HEK293 (cell line): ENCODE data around the gene DCN.

Source experiments
- SALL2 ChIP-seq: fragments of 450-650 bp; formaldehyde crosslinking; IDR thresholded peaks from 2 replicates; pipeline ENCODE4 v1.5.0; 2017; ENCODE audit warnings: missing biosample characterization, mild to moderate bottlenecking, missing genetic modification characterization, borderline replicate concordance
- TCF7L2 ChIP-seq: IDR thresholded peaks from 2 replicates; pipeline ENCODE4 v1.6.1; 2011; ENCODE audit warnings: low read depth, mild to moderate bottlenecking, inconsistent platforms, low read length, moderate library complexity, borderline replicate concordance
- YY1 ChIP-seq: fragments of 450-650 bp; formaldehyde crosslinking; IDR thresholded peaks from 2 replicates; pipeline ENCODE4 v1.5.1; 2018; ENCODE audit warnings: missing biosample characterization, missing genetic modification characterization
- ZFP37 ChIP-seq: fragments of 450-650 bp; formaldehyde crosslinking; IDR thresholded peaks from 2 replicates; pipeline ENCODE4 v1.5.1; 2016; ENCODE audit warnings: missing biosample characterization, missing genetic modification characterization
- ZNF302 ChIP-seq: fragments of 450-650 bp; formaldehyde crosslinking; IDR thresholded peaks from 2 replicates; pipeline ENCODE4 v1.5.1; 2016; ENCODE audit warnings: missing biosample characterization, missing genetic modification characterization, low read depth
- ZNF416 ChIP-seq: fragments of 450-650 bp; formaldehyde crosslinking; IDR thresholded peaks from 2 replicates; pipeline ENCODE4 v1.5.1; 2016; ENCODE audit warnings: missing biosample characterization, missing genetic modification characterization
- TF ChIP-seq, protein P1 (sequence below): fragments of 450-650 bp; formaldehyde crosslinking; IDR thresholded peaks from 2 replicates; pipeline ENCODE4 v1.5.1; 2017; ENCODE audit warnings: missing biosample characterization, missing genetic modification characterization
- TF ChIP-seq, protein P2 (sequence below): fragments of 450-650 bp; formaldehyde crosslinking; conservative IDR thresholded peaks from 2 replicates; pipeline ENCODE4 v1.5.1; 2016; ENCODE audit warnings: low read depth, missing biosample characterization, missing genetic modification characterization
- TF ChIP-seq, protein P3 (sequence below): fragments of 450-650 bp; formaldehyde crosslinking; IDR thresholded peaks from 2 replicates; pipeline ENCODE4 v1.5.1; 2016; ENCODE audit warnings: missing biosample characterization, missing genetic modification characterization
- TF ChIP-seq, protein P4 (sequence below): fragments of 450-650 bp; formaldehyde crosslinking; IDR thresholded peaks from 2 replicates; pipeline ENCODE4 v1.5.1; 2016; ENCODE audit warnings: missing biosample characterization, missing genetic modification characterization
- TF ChIP-seq, protein P5 (sequence below): fragments of 450-650 bp; formaldehyde crosslinking; IDR thresholded peaks from 2 replicates; pipeline ENCODE4 v1.5.1; 2017; ENCODE audit warnings: missing biosample characterization, missing genetic modification characterization

DNA sequence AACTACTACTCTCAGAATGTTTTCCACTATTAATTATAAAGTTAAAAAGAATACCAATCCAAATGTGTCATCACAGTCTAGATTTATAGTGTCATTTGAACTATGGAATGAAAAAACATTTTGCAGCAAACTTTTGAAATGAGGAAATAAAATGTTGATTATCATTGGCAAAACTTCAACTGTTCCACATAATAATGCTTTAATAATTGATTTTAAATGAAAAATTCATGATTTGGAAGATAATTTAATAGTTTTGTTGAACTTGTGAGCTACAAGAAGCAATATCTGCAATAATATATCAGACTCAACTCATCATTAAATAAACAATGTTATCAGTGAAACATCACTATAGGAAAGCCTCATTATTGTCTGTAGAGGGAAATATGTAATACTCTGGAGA, 48.2 kb upstream of the DCN start:
- no peak for TF ChIP-seq ZNF416 (tag by site-specific recombination)
- TF ChIP-seq TCF7L2: no peak
- TF ChIP-seq, protein P1, sequence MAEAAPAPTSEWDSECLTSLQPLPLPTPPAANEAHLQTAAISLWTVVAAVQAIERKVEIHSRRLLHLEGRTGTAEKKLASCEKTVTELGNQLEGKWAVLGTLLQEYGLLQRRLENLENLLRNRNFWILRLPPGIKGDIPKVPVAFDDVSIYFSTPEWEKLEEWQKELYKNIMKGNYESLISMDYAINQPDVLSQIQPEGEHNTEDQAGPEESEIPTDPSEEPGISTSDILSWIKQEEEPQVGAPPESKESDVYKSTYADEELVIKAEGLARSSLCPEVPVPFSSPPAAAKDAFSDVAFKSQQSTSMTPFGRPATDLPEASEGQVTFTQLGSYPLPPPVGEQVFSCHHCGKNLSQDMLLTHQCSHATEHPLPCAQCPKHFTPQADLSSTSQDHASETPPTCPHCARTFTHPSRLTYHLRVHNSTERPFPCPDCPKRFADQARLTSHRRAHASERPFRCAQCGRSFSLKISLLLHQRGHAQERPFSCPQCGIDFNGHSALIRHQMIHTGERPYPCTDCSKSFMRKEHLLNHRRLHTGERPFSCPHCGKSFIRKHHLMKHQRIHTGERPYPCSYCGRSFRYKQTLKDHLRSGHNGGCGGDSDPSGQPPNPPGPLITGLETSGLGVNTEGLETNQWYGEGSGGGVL (tag by site-specific recombination): no peak
- no peak for TF ChIP-seq ZNF302
- TF ChIP-seq SALL2 (tag by site-specific recombination): no peak
- TF ChIP-seq, protein P2, sequence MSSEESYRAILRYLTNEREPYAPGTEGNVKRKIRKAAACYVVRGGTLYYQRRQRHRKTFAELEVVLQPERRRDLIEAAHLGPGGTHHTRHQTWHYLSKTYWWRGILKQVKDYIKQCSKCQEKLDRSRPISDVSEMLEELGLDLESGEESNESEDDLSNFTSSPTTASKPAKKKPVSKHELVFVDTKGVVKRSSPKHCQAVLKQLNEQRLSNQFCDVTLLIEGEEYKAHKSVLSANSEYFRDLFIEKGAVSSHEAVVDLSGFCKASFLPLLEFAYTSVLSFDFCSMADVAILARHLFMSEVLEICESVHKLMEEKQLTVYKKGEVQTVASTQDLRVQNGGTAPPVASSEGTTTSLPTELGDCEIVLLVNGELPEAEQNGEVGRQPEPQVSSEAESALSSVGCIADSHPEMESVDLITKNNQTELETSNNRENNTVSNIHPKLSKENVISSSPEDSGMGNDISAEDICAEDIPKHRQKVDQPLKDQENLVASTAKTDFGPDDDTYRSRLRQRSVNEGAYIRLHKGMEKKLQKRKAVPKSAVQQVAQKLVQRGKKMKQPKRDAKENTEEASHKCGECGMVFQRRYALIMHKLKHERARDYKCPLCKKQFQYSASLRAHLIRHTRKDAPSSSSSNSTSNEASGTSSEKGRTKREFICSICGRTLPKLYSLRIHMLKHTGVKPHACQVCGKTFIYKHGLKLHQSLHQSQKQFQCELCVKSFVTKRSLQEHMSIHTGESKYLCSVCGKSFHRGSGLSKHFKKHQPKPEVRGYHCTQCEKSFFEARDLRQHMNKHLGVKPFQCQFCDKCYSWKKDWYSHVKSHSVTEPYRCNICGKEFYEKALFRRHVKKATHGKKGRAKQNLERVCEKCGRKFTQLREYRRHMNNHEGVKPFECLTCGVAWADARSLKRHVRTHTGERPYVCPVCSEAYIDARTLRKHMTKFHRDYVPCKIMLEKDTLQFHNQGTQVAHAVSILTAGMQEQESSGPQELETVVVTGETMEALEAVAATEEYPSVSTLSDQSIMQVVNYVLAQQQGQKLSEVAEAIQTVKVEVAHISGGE (tag by site-specific recombination): no peak
- TF ChIP-seq, protein P3, sequence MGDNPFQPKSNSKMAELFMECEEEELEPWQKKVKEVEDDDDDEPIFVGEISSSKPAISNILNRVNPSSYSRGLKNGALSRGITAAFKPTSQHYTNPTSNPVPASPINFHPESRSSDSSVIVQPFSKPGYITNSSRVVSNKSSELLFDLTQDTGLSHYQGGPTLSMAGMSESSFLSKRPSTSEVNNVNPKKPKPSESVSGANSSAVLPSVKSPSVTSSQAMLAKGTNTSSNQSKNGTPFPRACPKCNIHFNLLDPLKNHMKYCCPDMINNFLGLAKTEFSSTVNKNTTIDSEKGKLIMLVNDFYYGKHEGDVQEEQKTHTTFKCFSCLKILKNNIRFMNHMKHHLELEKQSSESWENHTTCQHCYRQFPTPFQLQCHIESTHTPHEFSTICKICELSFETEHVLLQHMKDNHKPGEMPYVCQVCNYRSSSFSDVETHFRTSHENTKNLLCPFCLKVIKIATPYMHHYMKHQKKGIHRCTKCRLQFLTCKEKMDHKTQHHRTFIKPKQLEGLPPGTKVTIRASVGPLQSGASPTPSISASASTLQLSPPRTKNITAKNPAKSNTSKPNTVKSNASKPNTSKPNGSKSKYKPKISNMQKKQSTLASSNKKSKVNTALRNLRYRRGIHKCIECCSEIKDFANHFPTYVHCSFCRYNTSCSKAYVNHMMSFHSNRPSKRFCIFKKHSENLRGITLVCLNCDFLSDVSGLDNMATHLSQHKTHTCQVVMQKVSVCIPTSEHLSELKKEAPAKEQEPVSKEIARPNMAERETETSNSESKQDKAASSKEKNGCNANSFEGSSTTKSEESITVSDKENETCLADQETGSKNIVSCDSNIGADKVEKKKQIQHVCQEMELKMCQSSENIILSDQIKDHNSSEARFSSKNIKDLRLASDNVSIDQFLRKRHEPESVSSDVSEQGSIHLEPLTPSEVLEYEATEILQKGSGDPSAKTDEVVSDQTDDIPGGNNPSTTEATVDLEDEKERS (tag by site-specific recombination): no peak
- no peak for TF ChIP-seq ZFP37 (tag by site-specific recombination)
- TF ChIP-seq, protein P4, sequence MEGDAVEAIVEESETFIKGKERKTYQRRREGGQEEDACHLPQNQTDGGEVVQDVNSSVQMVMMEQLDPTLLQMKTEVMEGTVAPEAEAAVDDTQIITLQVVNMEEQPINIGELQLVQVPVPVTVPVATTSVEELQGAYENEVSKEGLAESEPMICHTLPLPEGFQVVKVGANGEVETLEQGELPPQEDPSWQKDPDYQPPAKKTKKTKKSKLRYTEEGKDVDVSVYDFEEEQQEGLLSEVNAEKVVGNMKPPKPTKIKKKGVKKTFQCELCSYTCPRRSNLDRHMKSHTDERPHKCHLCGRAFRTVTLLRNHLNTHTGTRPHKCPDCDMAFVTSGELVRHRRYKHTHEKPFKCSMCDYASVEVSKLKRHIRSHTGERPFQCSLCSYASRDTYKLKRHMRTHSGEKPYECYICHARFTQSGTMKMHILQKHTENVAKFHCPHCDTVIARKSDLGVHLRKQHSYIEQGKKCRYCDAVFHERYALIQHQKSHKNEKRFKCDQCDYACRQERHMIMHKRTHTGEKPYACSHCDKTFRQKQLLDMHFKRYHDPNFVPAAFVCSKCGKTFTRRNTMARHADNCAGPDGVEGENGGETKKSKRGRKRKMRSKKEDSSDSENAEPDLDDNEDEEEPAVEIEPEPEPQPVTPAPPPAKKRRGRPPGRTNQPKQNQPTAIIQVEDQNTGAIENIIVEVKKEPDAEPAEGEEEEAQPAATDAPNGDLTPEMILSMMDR (tag by site-specific recombination): no peak
- no peak for TF ChIP-seq YY1 (tag by site-specific recombination)
- TF ChIP-seq, protein P5, sequence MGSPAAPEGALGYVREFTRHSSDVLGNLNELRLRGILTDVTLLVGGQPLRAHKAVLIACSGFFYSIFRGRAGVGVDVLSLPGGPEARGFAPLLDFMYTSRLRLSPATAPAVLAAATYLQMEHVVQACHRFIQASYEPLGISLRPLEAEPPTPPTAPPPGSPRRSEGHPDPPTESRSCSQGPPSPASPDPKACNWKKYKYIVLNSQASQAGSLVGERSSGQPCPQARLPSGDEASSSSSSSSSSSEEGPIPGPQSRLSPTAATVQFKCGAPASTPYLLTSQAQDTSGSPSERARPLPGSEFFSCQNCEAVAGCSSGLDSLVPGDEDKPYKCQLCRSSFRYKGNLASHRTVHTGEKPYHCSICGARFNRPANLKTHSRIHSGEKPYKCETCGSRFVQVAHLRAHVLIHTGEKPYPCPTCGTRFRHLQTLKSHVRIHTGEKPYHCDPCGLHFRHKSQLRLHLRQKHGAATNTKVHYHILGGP: no peak
